Upper lobe of left lung (tissue), 6 donors: ENCODE measurements around the gene CELF1. TPM values are rescaled to one million over a fixed set of nuclear protein-coding genes. Genes with fewer than 3 reads are reported as not detected.

ENCODE experiments used
- ATAC-seq, 2 donors: fragments of 200-7000 bp; cut with Tn5 transposase; one replicate each; pipeline ENCODE4 v1.9.1; 2022; ENCODE audit warnings: mild to moderate bottlenecking in 2 of 2, moderate library complexity in 2 of 2; ENCODE audit not compliant: low FRiP score in 2 of 2
- DNase-seq, 2 donors: peaks; one replicate each; pipeline ENCODE4 v3.0.0-alpha.2; 2019 to 2020
- H3K27ac ChIP-seq, 4 donors: fragments of 200-600 bp; sonication (generic); one replicate each; pipeline ENCODE4 v1.5.1; 2016 to 2019
- H3K27me3 ChIP-seq, 4 donors: fragments of 200-600 bp; sonication (generic); one replicate each; pipeline ENCODE4 v1.5.1; 2017 to 2019
- H3K36me3 ChIP-seq, 4 donors: fragments of 200-600 bp; sonication (generic); one replicate each; pipeline ENCODE4 v1.5.1; 2016 to 2019
- H3K4me1 ChIP-seq, 4 donors: fragments of 200-600 bp; sonication (generic); one replicate each; pipeline ENCODE4 v1.5.1; 2018 to 2019
- H3K4me3 ChIP-seq, 4 donors: fragments of 200-600 bp; sonication (generic); one replicate each; pipeline ENCODE4 v1.5.1; 2017 to 2019; ENCODE audit warnings: mild to moderate bottlenecking in 2 of 4, moderate library complexity in 1 of 4
- H3K9me3 ChIP-seq, 4 donors: fragments of 200-600 bp; sonication (generic); one replicate each; pipeline ENCODE4 v1.5.1; 2018 to 2019
- EP300 ChIP-seq, 4 donors: sonication (generic); formaldehyde crosslinking; IDR thresholded peaks; one replicate each; pipeline ENCODE4 v1.5.1; 2017; ENCODE audit warnings: antibody characterized with exemption in 4 of 4, control low read depth in 2 of 4
- POLR2A ChIP-seq, 4 donors: fragments of 450-650 bp; IDR thresholded peaks; one replicate each; pipeline ENCODE4 v1.5.1; 2016 to 2017; ENCODE audit warnings: antibody characterized with exemption in 4 of 4, mild to moderate bottlenecking in 2 of 4
- POLR2AphosphoS5 ChIP-seq, 2 donors: sonication (generic); formaldehyde crosslinking; IDR thresholded peaks; one replicate each; pipeline ENCODE4 v1.5.1; 2017; ENCODE audit warnings: antibody characterized with exemption in 2 of 2
- WGBS, 2 donors: methylation state at CpG; one replicate each; pipeline ENCODE4 v1.1.5; 2017 to 2018; 5-methylcytosine and 5-hydroxymethylcytosine counted together
- total RNA-seq, 6 donors: library from RNA; depleted of rRNA in 4 of 6; stranded (reverse); fragments of >200 nt in 4 of 6; gene quantifications; one replicate each; pipeline versions ENCODE4 v1.1.0 to v1.2.1, GENCODE V29; 2016 to 2021
- TF ChIP-seq, protein P1 (sequence below), 6 experiments: fragments of 450-650 bp in 4 of 6; fragments of 200-600 bp in 2 of 6; sonication (generic) in 2 of 6; IDR thresholded peaks; one replicate each; pipeline ENCODE4 v1.5.1; 2016 to 2019; ENCODE audit warnings: antibody characterized with exemption in 6 of 6
- donor health status: DM: no; HTN: no; CAD: no; lungs with moderate emphysema.
- donor health status: DM: no; HTN: yes; CAD: no; lungs with severe emphysema.

Gene CELF1
- total RNA-seq, 6 donors from 2014 or later, result 82.7 to 194 (median 113) TPM

DNA sequence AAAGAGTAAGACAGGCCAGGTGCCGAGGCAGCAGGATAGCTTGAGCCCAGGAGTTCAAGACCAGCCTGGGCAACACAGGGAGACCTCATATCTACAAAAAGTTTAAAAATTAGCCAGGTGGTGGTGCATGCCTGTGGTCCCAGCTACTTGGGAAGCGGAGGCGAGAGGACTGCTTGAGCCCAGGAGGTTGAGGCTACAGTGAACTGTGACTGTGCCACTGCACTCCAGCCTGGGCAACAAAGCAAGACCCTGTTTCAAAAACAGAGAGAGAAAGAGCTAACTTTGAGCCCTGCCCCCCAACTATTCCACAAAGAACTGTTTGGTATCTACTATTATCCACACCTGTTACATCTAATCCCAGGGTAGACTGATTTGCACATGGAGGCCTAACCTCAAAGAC, 54.8 kb downstream of the CELF1 start:
- WGBS, 2 donors, result 94 to 98% methylated on average over 3 of the region's 3 CpGs
- Histone ChIP-seq H3K9me3 (no peaks in the 10 kb centered on the region), H3K27me3 (no peaks in the 10 kb centered on the region), H3K4me1 (peaks cover 25 to 57% (median 39%) of the 10 kb centered on the region in 4 donors), H3K36me3 (peaks cover 0 to 8% (median 2%) of the 10 kb centered on the region in 4 donors), H3K27ac (no peak overlapping the region), H3K4me3 (no peak overlapping the region)
- DNase-seq (no peak), ATAC-seq (no peak)
- TF ChIP-seq POLR2AphosphoS5 (IDR thresholded peaks at IDR 0.05) (no peak), POLR2A (IDR thresholded peaks at IDR 0.05) (no peak), EP300 (IDR thresholded peaks at IDR 0.05) (no peak)
- TF ChIP-seq, protein P1, sequence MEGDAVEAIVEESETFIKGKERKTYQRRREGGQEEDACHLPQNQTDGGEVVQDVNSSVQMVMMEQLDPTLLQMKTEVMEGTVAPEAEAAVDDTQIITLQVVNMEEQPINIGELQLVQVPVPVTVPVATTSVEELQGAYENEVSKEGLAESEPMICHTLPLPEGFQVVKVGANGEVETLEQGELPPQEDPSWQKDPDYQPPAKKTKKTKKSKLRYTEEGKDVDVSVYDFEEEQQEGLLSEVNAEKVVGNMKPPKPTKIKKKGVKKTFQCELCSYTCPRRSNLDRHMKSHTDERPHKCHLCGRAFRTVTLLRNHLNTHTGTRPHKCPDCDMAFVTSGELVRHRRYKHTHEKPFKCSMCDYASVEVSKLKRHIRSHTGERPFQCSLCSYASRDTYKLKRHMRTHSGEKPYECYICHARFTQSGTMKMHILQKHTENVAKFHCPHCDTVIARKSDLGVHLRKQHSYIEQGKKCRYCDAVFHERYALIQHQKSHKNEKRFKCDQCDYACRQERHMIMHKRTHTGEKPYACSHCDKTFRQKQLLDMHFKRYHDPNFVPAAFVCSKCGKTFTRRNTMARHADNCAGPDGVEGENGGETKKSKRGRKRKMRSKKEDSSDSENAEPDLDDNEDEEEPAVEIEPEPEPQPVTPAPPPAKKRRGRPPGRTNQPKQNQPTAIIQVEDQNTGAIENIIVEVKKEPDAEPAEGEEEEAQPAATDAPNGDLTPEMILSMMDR (IDR thresholded peaks at IDR 0.05), result no peak

DNA sequence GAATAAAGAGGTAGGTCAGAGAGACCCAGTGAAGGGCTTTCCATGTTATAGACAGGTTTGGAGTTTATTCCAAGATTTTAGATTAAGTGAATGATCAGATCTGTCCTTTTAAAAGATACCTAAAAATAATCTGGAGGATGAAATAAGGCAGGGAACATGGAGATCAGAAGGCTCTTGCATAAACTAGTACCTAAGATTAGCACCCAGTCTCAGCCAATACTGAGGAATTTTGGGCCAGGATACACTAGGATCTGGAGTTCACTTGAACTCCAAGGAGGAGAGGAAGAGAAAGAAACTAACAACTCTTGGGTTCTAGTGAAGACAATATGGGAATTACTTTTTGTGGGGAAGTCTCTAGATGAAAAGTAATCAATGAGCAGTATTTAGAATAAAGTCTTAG, 56.1 kb downstream of the CELF1 start:
- H3K9me3 ChIP-seq, result no peaks in the 10 kb centered on the region
- no peaks in the 10 kb centered on the region for H3K27me3 ChIP-seq
- no peak overlapping the region for H3K4me3 ChIP-seq
- TF ChIP-seq EP300 (IDR thresholded peaks at IDR 0.05) (no peak), POLR2A (IDR thresholded peaks at IDR 0.05) (no peak)
- no peak overlapping the region for H3K27ac ChIP-seq
- DNase-seq (no peak), ATAC-seq (no peak)
- peaks cover 25 to 57% (median 39%) of the 10 kb centered on the region in 4 donors for H3K4me1 ChIP-seq
- H3K36me3 ChIP-seq, result peaks cover 0 to 8% (median 2%) of the 10 kb centered on the region in 4 donors

DNA sequence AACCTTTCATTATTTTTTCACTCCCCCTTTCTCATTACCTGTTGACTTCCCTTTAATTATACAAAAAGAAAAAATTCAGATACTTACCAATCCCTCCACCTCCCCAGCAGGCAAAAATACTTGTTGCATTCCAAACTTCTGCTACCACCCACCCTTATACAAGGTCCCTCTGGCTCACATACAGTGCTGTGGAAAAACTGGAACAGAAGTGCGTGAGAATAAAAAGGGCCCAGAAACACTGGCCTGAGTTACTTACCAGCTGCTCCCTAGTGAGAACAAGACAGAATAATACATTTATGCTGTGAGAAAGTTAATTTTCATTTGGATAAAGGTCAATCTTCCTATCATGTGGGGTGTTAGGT, 57.1 kb downstream of the CELF1 start:
- DNase-seq, result no peak
- WGBS, 2 donors, result 83 to 91% methylated on average over 1 of the region's 1 CpG

DNA sequence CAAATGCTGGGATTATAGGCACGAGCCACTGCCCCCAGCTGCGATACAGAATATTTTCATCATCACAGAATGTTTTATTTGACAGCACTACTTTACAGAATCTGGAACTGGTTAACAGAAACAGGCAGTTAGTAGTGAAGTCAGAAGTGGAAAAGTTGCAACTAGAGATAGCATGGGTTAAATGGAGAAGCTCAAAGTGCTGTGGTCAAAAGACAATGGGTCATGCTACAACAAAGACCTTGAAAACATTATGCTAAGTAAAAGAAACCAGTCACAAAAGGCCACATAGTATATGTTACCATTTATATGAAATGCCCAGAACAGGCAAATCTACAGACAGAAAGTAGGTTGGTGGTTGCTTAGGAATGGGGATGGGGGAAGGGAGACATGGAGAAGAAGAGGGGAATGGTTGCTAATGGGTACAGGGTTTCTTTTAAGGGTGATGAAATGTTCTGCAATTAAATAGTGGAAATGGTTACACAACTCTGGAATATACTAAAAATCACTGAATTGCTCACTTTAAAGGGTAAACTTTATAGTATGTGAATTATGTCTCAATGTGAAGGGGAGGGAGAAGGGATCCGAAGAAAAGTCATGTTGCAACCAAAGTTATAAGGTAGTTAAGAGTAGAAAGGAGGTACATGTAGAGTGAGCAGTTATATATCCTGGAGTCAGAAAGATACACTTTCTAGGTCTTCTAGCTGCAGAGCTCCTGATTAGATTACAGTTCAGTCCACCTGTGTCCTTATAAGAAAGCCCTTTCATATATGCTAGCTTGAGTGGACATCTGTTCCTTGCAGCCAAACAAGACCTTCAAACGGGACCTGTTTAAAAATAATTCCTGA, 57.7 kb downstream of the CELF1 start:
- no peaks in the 10 kb centered on the region for H3K27me3 ChIP-seq
- H3K4me3 ChIP-seq, result no peak overlapping the region
- no peaks in the 10 kb centered on the region for H3K9me3 ChIP-seq
- peaks cover 0 to 8% (median 2%) of the 10 kb centered on the region in 4 donors for H3K36me3 ChIP-seq
- peaks cover 25 to 45% (median 38%) of the 10 kb centered on the region in 4 donors for H3K4me1 ChIP-seq
- H3K27ac ChIP-seq, result no peak overlapping the region
- TF ChIP-seq, protein P1 (IDR thresholded peaks at IDR 0.05), result no peak
- TF ChIP-seq POLR2A (IDR thresholded peaks at IDR 0.05) (no peak), EP300 (IDR thresholded peaks at IDR 0.05) (no peak), POLR2AphosphoS5 (IDR thresholded peaks at IDR 0.05) (no peak)
- no peak for ATAC-seq
- 73 to 75% methylated on average over 4 of the region's 4 CpGs for WGBS, 2 donors
- no peak for DNase-seq

More for the DNA sequence above, 57.1 kb downstream of the CELF1 start:
- no peaks in the 10 kb centered on the region for H3K9me3 ChIP-seq
- H3K4me1 ChIP-seq, result peaks cover 25 to 50% (median 38%) of the 10 kb centered on the region in 4 donors
- no peak overlapping the region for H3K4me3 ChIP-seq
- ATAC-seq, result no peak
- H3K27me3 ChIP-seq, result no peaks in the 10 kb centered on the region
- H3K36me3 ChIP-seq, result peaks cover 0 to 8% (median 2%) of the 10 kb centered on the region in 4 donors
- H3K27ac ChIP-seq, result no peak overlapping the region
- no peak for TF ChIP-seq POLR2AphosphoS5 (IDR thresholded peaks at IDR 0.05)
- no peak for TF ChIP-seq EP300 (IDR thresholded peaks at IDR 0.05)
- no peak for TF ChIP-seq POLR2A (IDR thresholded peaks at IDR 0.05)
- TF ChIP-seq, protein P1 (IDR thresholded peaks at IDR 0.05), result no peak

DNA sequence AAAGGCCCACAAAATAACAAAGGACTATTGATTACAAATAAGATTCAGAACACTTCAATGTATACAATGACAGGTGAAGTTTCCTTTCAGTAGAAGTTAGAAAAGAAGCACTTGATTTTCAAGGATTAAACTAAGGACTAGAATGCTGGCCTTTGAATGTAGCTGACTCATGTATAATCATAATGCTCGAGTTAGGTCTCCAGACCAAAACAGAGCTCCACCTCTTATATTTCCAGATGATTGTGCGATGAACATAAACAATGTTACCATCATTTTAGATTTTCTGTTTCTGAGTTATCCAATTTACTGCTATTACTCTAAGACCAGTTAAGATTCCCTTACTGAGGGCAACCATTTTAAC, 63.6 kb downstream of the CELF1 start:
- H3K4me3 ChIP-seq, result no peak overlapping the region
- peaks cover 3 to 30% (median 15%) of the 10 kb centered on the region in 4 donors for H3K4me1 ChIP-seq
- peak overlapping the region; percentile 14 to 70 (median 48) for H3K27ac ChIP-seq
- TF ChIP-seq, protein P1 (IDR thresholded peaks at IDR 0.05), result no peak
- TF ChIP-seq POLR2A (IDR thresholded peaks at IDR 0.05), result no peak
- H3K27me3 ChIP-seq, result no peaks in the 10 kb centered on the region
- ATAC-seq (no peak), DNase-seq (no peak)
- 70 to 73% methylated on average over 2 of the region's 2 CpGs for WGBS, 2 donors
- H3K36me3 ChIP-seq, result peaks cover 16 to 35% (median 22%) of the 10 kb centered on the region in 4 donors
- no peaks in the 10 kb centered on the region for H3K9me3 ChIP-seq
